HEK293T (cell line): ENCODE measurements around the gene MTCP1.

Source experiments
- BHLHE40 ChIP-seq: fragments of 450-650 bp; IDR thresholded peaks from 2 replicates; pipeline ENCODE4 v1.6.1; 2016; ENCODE audit warnings: mild to moderate bottlenecking, moderate library complexity, borderline replicate concordance
- CTBP1 ChIP-seq: fragments of 450-650 bp; IDR thresholded peaks from 2 replicates; pipeline ENCODE4 v1.6.1; 2016; ENCODE audit warnings: borderline replicate concordance
- ELF4 ChIP-seq: fragments of 450-650 bp; IDR thresholded peaks from 2 replicates; pipeline ENCODE4 v1.6.1; 2017; ENCODE audit warnings: antibody characterized with exemption
- FOXA1 ChIP-seq: fragments of 450-650 bp; IDR thresholded peaks from 2 replicates; pipeline ENCODE4 v1.6.1; 2016; ENCODE audit warnings: mild to moderate bottlenecking
- FOXK2 ChIP-seq: fragments of 450-650 bp; IDR thresholded peaks from 2 replicates; pipeline ENCODE4 v1.6.1; 2016; ENCODE audit warnings: mild to moderate bottlenecking
- FOXM1 ChIP-seq: fragments of 450-650 bp; IDR thresholded peaks from 2 replicates; pipeline ENCODE4 v1.6.1; 2017; ENCODE audit warnings: mild to moderate bottlenecking, borderline replicate concordance
- LEF1 ChIP-seq: fragments of 450-650 bp; IDR thresholded peaks from 2 replicates; pipeline ENCODE4 v1.6.1; 2017; ENCODE audit warnings: mild to moderate bottlenecking, borderline replicate concordance
- NFRKB ChIP-seq: fragments of 450-650 bp; IDR thresholded peaks from 2 replicates; pipeline ENCODE4 v1.6.1; 2016; ENCODE audit warnings: mild to moderate bottlenecking, moderate library complexity
- SP1 ChIP-seq: fragments of 450-650 bp; IDR thresholded peaks from 2 replicates; pipeline ENCODE4 v1.6.1; 2017
- SUZ12 ChIP-seq: fragments of 450-650 bp; IDR thresholded peaks from 2 replicates; pipeline ENCODE4 v1.6.1; 2016; ENCODE audit warnings: mild to moderate bottlenecking
- TARDBP ChIP-seq: fragments of 450-650 bp; IDR thresholded peaks from 2 replicates; pipeline ENCODE4 v1.6.1; 2016
- ZNF384 ChIP-seq: fragments of 450-650 bp; IDR thresholded peaks from 2 replicates; pipeline ENCODE4 v1.6.1; 2016

GRCh38 chrX:155046811-155047528, 24.0 kb downstream of the MTCP1 start:
- TF ChIP-seq TARDBP (no peak), SUZ12 (no peak), BHLHE40 (no peak), CTBP1 (no peak), FOXM1 (no peak), NFRKB (no peak), ELF4 (no peak), FOXA1 (no peak), LEF1 (no peak), SP1 (no peak), FOXK2 (no peak), ZNF384 (no peak)
